Neural cell (in vitro differentiated cells): ENCODE data around the gene SETBP1. TPM values are rescaled to one million over a fixed set of nuclear protein-coding genes. Genes with fewer than 3 reads are reported as not detected.

Experiments used
- H2AFZ ChIP-seq: fragments of 200-600, 300-800 bp; sonication (generic), shearing (Covaris generic); 2 replicates; pipeline ENCODE4 v1.6.0; 2014; ENCODE audit warnings: low read depth, mild to moderate bottlenecking, antibody characterized with exemption, low read length, moderate library complexity
- H3F3A ChIP-seq: fragments of 200-600 bp; shearing (Covaris generic); 2 replicates; pipeline ENCODE4 v1.6.1; 2016; ENCODE audit warnings: mild to moderate bottlenecking, moderate library complexity, mixed read lengths, antibody characterized with exemption, low read length; ENCODE audit not compliant: insufficient read depth, poor library complexity, severe bottlenecking
- H3K27ac ChIP-seq: fragments of 200-600, 300-800 bp; sonication (generic), shearing (Covaris generic); 2 replicates; pipeline ENCODE4 v1.5.1; 2014; ENCODE audit warnings: mild to moderate bottlenecking, low read length, moderate library complexity
- H3K27me3 ChIP-seq: fragments of 300-800, 200-600 bp; sonication (generic), shearing (Covaris generic); 2 replicates; pipeline ENCODE4 v1.6.0; 2014; ENCODE audit warnings: mild to moderate bottlenecking, low read depth, low read length, moderate library complexity; ENCODE audit not compliant: insufficient read depth
- H3K36me3 ChIP-seq: fragments of 300-800, 200-600 bp; sonication (generic), shearing (Covaris generic); 2 replicates; pipeline ENCODE4 v1.5.1; 2014; ENCODE audit warnings: mild to moderate bottlenecking, antibody characterized with exemption, low read length, moderate library complexity; ENCODE audit not compliant: insufficient read depth
- H3K4me2 ChIP-seq: fragments of 300-800, 200-600 bp; sonication (generic), shearing (Covaris generic); 2 replicates; pipeline ENCODE4 v1.6.0; 2014; ENCODE audit warnings: mild to moderate bottlenecking, low read length
- H3K4me3 ChIP-seq: fragments of 300-800, 200-600 bp; sonication (generic), shearing (Covaris generic); 2 replicates; pipeline ENCODE4 v1.5.1; 2014; ENCODE audit warnings: mild to moderate bottlenecking, low read length, moderate library complexity
- H3K79me2 ChIP-seq: fragments of 200-600 bp; shearing (Covaris generic); replicated peaks from 2 replicates; pipeline ENCODE4 v1.6.0; 2014; ENCODE audit warnings: mild to moderate bottlenecking, low read length, moderate library complexity; ENCODE audit not compliant: insufficient read depth
- H3K9ac ChIP-seq: fragments of 300-800, 200-600 bp; sonication (generic), shearing (Covaris generic); 2 replicates; pipeline ENCODE4 v1.6.1; 2016; ENCODE audit warnings: mild to moderate bottlenecking, low read length, mixed read lengths
- H3K9me2 ChIP-seq: fragments of 200-600 bp; shearing (Covaris generic); 2 replicates; pipeline ENCODE4 v1.6.1; 2016; ENCODE audit warnings: mild to moderate bottlenecking, low read length, mixed read lengths; ENCODE audit not compliant: insufficient read depth
- H3K9me3 ChIP-seq: fragments of 200-600, 300-800 bp; sonication (generic), shearing (Covaris generic); 2 replicates; pipeline ENCODE4 v1.6.1; 2016; ENCODE audit warnings: mild to moderate bottlenecking, mixed run types, low read length, moderate library complexity, mixed read lengths
- H4K20me1 ChIP-seq: fragments of 200-600 bp; shearing (Covaris generic); 2 replicates; pipeline ENCODE4 v1.6.1; 2016; ENCODE audit warnings: mild to moderate bottlenecking, mixed run types; ENCODE audit not compliant: insufficient read depth
- EP300 ChIP-seq: fragments of 450-650 bp; conservative IDR thresholded peaks from 2 replicates; pipeline ENCODE4 v1.6.1; 2014; ENCODE audit warnings: antibody characterized with exemption, mild to moderate bottlenecking, moderate library complexity; ENCODE audit not compliant: poor library complexity, severe bottlenecking
- EZH2 ChIP-seq: fragments of 200-600, 300-800 bp; shearing (Covaris generic), sonication (generic); IDR thresholded peaks from 2 replicates; pipeline ENCODE4 v1.6.1; 2014; ENCODE audit warnings: antibody characterized with exemption, low read length, borderline replicate concordance, mild to moderate bottlenecking; ENCODE audit not compliant: insufficient read depth, poor library complexity, severe bottlenecking
- MXI1 ChIP-seq: fragments of 450-650 bp; conservative IDR thresholded peaks from 2 replicates; pipeline ENCODE4 v1.6.1; 2014; ENCODE audit warnings: antibody characterized with exemption, mild to moderate bottlenecking; ENCODE audit not compliant: poor library complexity, severe bottlenecking
- POLR2AphosphoS5 ChIP-seq: IDR thresholded peaks from 2 replicates; pipeline ENCODE4 v1.6.1; 2012
- RAD21 ChIP-seq: fragments of 450-650 bp; conservative IDR thresholded peaks from 2 replicates; pipeline ENCODE4 v1.6.1; 2014; ENCODE audit warnings: antibody characterized with exemption, mild to moderate bottlenecking, moderate library complexity
- SMC3 ChIP-seq: fragments of 450-650 bp; conservative IDR thresholded peaks from 2 replicates; pipeline ENCODE4 v1.6.1; 2014; ENCODE audit warnings: antibody characterized with exemption, mild to moderate bottlenecking, moderate library complexity; ENCODE audit not compliant: poor library complexity
- TAF1 ChIP-seq: IDR thresholded peaks from 2 replicates; pipeline ENCODE4 v1.6.1; 2012; ENCODE audit warnings: low read depth
- polyA plus RNA-seq: library from polyadenylated mRNA; depleted of rRNA; stranded (reverse); fragments of >200 nt; gene quantifications from 2 replicates; pipeline ENCODE4 v1.2.3, GENCODE V29; 2014
- TF ChIP-seq, protein P1 (sequence below): fragments of 450-650 bp; IDR thresholded peaks from 2 replicates; pipeline ENCODE4 v1.5.1; 2014; ENCODE audit warnings: antibody characterized with exemption, mild to moderate bottlenecking, moderate library complexity; ENCODE audit not compliant: poor library complexity, severe bottlenecking
- TF ChIP-seq, protein P2 (sequence below): IDR thresholded peaks from 2 replicates; pipeline ENCODE4 v1.6.1; 2012; ENCODE audit warnings: borderline replicate concordance

Gene SETBP1
- polyA plus RNA-seq, 1 donor from 2014 or later = 13.7 TPM

DNA sequence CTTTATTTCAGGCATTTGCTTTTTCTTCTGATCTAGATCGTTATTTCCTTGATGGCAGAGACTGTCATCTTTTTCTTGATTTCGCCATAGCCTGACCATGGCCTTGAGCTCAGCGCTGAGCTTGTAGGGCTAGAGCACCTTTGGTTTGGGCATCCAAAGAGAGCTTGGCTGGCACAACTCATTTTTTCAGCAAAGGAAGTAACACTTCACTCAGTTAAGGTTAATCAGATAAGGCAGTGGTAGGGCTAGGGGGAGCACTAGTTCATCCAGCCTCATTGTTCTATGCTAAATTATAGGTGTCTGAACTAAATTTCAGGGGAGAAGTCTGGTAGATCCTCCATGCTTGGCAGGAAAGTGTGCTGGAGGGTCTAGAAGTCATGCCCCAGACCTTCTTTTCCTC is 125.0 kb downstream of the SETBP1 start:
- H2AFZ ChIP-seq = no peak overlapping the region
- H4K20me1 ChIP-seq = no peaks in the 10 kb centered on the region
- no peaks in the 10 kb centered on the region for H3K27me3 ChIP-seq
- H3K9me3 ChIP-seq = no peaks in the 10 kb centered on the region
- peaks cover 10% of the 10 kb centered on the region for H3K79me2 ChIP-seq
- TF ChIP-seq, protein P1, sequence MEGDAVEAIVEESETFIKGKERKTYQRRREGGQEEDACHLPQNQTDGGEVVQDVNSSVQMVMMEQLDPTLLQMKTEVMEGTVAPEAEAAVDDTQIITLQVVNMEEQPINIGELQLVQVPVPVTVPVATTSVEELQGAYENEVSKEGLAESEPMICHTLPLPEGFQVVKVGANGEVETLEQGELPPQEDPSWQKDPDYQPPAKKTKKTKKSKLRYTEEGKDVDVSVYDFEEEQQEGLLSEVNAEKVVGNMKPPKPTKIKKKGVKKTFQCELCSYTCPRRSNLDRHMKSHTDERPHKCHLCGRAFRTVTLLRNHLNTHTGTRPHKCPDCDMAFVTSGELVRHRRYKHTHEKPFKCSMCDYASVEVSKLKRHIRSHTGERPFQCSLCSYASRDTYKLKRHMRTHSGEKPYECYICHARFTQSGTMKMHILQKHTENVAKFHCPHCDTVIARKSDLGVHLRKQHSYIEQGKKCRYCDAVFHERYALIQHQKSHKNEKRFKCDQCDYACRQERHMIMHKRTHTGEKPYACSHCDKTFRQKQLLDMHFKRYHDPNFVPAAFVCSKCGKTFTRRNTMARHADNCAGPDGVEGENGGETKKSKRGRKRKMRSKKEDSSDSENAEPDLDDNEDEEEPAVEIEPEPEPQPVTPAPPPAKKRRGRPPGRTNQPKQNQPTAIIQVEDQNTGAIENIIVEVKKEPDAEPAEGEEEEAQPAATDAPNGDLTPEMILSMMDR = no peak
- TF ChIP-seq SMC3 (no peak), POLR2AphosphoS5 (no peak)
- no peak overlapping the region for H3K4me2 ChIP-seq
- H3K27ac ChIP-seq = no peak overlapping the region
- no peaks in the 10 kb centered on the region for H3F3A ChIP-seq
- H3K4me3 ChIP-seq = no peak overlapping the region
- no peaks in the 10 kb centered on the region for H3K36me3 ChIP-seq
- no peaks in the 10 kb centered on the region for H3K9me2 ChIP-seq
- no peak overlapping the region for H3K9ac ChIP-seq

DNA sequence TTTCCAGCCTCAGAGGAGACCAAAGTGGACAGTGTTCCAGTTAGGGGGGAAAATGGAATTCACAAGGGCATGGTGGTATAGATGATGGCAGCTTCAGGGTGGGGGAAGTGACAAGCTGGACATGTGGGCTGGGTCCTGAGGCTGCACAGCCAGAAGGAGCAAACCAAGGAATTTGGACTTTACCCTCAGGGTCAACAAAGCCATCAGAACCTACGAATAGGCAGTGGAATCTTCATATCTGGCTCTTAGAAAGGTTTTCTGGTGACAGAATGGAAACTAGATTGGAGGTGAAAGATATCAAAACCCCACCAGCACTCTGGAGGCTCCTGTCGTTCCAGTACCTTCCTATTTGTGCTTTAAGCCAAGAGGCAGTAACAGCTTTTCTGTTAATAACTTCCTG is 127.1 kb downstream of the SETBP1 start:
- H3K36me3 ChIP-seq = no peaks in the 10 kb centered on the region
- no peaks in the 10 kb centered on the region for H3K27me3 ChIP-seq
- no peaks in the 10 kb centered on the region for H3K9me3 ChIP-seq
- H3K27ac ChIP-seq = no peak overlapping the region
- H3K79me2 ChIP-seq = peaks cover 22% of the 10 kb centered on the region
- no peak overlapping the region for H3K4me2 ChIP-seq
- H3K4me3 ChIP-seq = no peak overlapping the region
- no peaks in the 10 kb centered on the region for H3F3A ChIP-seq
- no peak overlapping the region for H3K9ac ChIP-seq
- H4K20me1 ChIP-seq = no peaks in the 10 kb centered on the region
- H3K9me2 ChIP-seq = no peaks in the 10 kb centered on the region
- TF ChIP-seq EP300 (no peak), POLR2AphosphoS5 (no peak)
- TF ChIP-seq, protein P1 = no peak
- H2AFZ ChIP-seq = no peak overlapping the region

DNA sequence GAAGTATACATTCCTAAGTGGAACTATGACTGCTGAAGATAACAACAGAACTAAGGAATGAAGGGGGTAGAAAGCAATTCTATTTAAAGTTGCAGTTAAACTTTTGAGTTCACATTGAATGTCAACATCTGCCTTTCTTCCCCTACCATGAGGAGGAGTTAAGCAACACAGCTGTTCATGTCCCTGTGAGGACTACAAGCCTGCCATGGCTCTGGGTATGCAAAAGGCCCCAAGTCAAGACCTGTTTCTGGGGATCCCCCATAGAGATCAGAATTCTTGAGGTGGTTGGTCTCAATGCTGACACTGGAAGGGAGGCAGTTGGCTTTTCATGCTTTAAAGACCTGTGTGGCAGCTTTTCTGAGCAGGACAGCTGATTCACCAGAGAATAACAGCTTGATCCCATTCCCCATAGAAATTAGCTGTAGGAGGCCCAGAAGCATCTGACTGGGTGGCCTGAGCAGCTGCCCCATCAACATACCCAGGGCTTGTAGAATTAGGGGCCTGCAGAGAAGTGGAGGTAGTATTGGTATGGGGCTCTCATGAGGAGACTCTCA is 131.0 kb downstream of the SETBP1 start:
- Histone ChIP-seq H3K4me2 (no peak overlapping the region), H3K9me3 (no peaks in the 10 kb centered on the region), H3F3A (no peaks in the 10 kb centered on the region), H4K20me1 (no peaks in the 10 kb centered on the region), H3K27me3 (no peaks in the 10 kb centered on the region), H3K9me2 (no peaks in the 10 kb centered on the region), H3K27ac (no peak overlapping the region), H3K79me2 (peaks cover 36% of the 10 kb centered on the region), H3K36me3 (no peaks in the 10 kb centered on the region), H3K4me3 (no peak overlapping the region), H3K9ac (no peak overlapping the region), H2AFZ (no peak overlapping the region)
- no peak for TF ChIP-seq POLR2AphosphoS5
- TF ChIP-seq, protein P2, sequence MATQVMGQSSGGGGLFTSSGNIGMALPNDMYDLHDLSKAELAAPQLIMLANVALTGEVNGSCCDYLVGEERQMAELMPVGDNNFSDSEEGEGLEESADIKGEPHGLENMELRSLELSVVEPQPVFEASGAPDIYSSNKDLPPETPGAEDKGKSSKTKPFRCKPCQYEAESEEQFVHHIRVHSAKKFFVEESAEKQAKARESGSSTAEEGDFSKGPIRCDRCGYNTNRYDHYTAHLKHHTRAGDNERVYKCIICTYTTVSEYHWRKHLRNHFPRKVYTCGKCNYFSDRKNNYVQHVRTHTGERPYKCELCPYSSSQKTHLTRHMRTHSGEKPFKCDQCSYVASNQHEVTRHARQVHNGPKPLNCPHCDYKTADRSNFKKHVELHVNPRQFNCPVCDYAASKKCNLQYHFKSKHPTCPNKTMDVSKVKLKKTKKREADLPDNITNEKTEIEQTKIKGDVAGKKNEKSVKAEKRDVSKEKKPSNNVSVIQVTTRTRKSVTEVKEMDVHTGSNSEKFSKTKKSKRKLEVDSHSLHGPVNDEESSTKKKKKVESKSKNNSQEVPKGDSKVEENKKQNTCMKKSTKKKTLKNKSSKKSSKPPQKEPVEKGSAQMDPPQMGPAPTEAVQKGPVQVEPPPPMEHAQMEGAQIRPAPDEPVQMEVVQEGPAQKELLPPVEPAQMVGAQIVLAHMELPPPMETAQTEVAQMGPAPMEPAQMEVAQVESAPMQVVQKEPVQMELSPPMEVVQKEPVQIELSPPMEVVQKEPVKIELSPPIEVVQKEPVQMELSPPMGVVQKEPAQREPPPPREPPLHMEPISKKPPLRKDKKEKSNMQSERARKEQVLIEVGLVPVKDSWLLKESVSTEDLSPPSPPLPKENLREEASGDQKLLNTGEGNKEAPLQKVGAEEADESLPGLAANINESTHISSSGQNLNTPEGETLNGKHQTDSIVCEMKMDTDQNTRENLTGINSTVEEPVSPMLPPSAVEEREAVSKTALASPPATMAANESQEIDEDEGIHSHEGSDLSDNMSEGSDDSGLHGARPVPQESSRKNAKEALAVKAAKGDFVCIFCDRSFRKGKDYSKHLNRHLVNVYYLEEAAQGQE = no peak
- TF ChIP-seq, protein P1 = no peak
- TF ChIP-seq TAF1 = no peak
- TF ChIP-seq RAD21 = no peak
- TF ChIP-seq SMC3 = no peak
- TF ChIP-seq EZH2 = no peak
- no peak for TF ChIP-seq MXI1
- TF ChIP-seq EP300 = no peak
